ENCODE measurements around the gene CDV3. TPM values are rescaled to one million over a fixed set of nuclear protein-coding genes. Genes with fewer than 3 reads are reported as not detected.

The CDV3 gene
- total RNA-seq, 4 donors from 2014 or later: 75.9 to 122 (median 98.7) TPM

- no peak for DNase-seq (ENCODE audit: low spot score in 2 of 2)
- Histone ChIP-seq H3K9me3 (no peaks in the 10 kb centered on the region), H3K27me3 (no peaks in the 10 kb centered on the region), H3K4me1 (no peaks in the 10 kb centered on the region), H3K27ac (no peak overlapping the region), H3K4me3 (no peak overlapping the region), H3K36me3 (peaks cover 62% of the 10 kb centered on the region)
- TF ChIP-seq CTCF (IDR thresholded peaks at IDR 0.05) (no peak), POLR2A (IDR thresholded peaks at IDR 0.05) (no peak), POLR2AphosphoS5 (IDR thresholded peaks at IDR 0.05) (no peak), EP300 (IDR thresholded peaks at IDR 0.05) (no peak)
Measured at GRCh38 chr3:133610031-133610430, 36.5 kb downstream of the CDV3 start.

GRCh38 chr3:133611534-133611933 is 38.0 kb downstream of the CDV3 start:
- Histone ChIP-seq H3K4me1 (no peaks in the 10 kb centered on the region), H3K36me3 (peaks cover 76% of the 10 kb centered on the region), H3K4me3 (no peak overlapping the region), H3K9me3 (no peaks in the 10 kb centered on the region), H3K27ac (no peak overlapping the region), H3K27me3 (no peaks in the 10 kb centered on the region)
- TF ChIP-seq CTCF (IDR thresholded peaks at IDR 0.05) (no peak), EP300 (IDR thresholded peaks at IDR 0.05) (no peak), POLR2AphosphoS5 (IDR thresholded peaks at IDR 0.05) (no peak), POLR2A (IDR thresholded peaks at IDR 0.05) (no peak)
- no peak for DNase-seq (ENCODE audit: low spot score in 2 of 2)
- 95% methylated on average over 2 of the region's 2 CpGs for whole genome bisulfite sequencing

GRCh38 chr3:133620066-133620784 is 46.7 kb downstream of the CDV3 start:
- peaks cover 81% of the 10 kb centered on the region for H3K36me3 ChIP-seq
- no peaks in the 10 kb centered on the region for H3K4me1 ChIP-seq
- H3K9me3 ChIP-seq: no peaks in the 10 kb centered on the region
- 92% methylated on average over 13 of the region's 13 CpGs for WGBS
- no peak for DNase-seq (ENCODE audit: low spot score in 2 of 2)
- no peak for TF ChIP-seq EP300 (IDR thresholded peaks at IDR 0.05)
- TF ChIP-seq POLR2AphosphoS5 (IDR thresholded peaks at IDR 0.05): no peak
- no peak for TF ChIP-seq CTCF (IDR thresholded peaks at IDR 0.05)
- TF ChIP-seq POLR2A (IDR thresholded peaks at IDR 0.05): no peak
- no peak overlapping the region for H3K27ac ChIP-seq
- H3K27me3 ChIP-seq: no peaks in the 10 kb centered on the region
- H3K4me3 ChIP-seq: no peak overlapping the region

DNA sequence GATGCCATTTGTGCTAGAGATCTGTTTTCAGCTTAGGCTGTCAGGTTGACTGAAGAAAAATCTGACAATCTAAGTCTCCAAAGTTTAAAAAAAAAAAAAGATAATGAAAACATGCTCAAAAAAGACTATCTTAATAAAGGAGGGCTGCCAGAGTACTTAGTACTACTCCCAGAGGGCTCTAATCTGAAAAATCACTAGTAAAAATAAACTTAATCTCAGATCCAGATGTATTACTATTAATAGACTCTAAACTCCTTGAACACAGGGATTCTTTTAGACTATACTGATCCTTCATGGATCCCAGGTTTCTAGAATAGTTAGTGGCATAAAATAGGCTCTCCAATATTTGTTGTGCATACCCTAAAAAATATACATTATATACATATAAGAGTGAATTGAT is 54.3 kb downstream of the CDV3 start:
- H3K27me3 ChIP-seq: no peaks in the 10 kb centered on the region
- no peaks in the 10 kb centered on the region for H3K4me1 ChIP-seq
- no peaks in the 10 kb centered on the region for H3K9me3 ChIP-seq
- DNase-seq (ENCODE audit: low spot score in 2 of 2): no peak
- H3K4me3 ChIP-seq: no peak overlapping the region
- no peak for TF ChIP-seq CTCF (IDR thresholded peaks at IDR 0.05)
- TF ChIP-seq POLR2A (IDR thresholded peaks at IDR 0.05): no peak
- no peak for TF ChIP-seq EP300 (IDR thresholded peaks at IDR 0.05)
- no peak for TF ChIP-seq POLR2AphosphoS5 (IDR thresholded peaks at IDR 0.05)
- peaks cover 73% of the 10 kb centered on the region for H3K36me3 ChIP-seq
- no peak overlapping the region for H3K27ac ChIP-seq

DNA sequence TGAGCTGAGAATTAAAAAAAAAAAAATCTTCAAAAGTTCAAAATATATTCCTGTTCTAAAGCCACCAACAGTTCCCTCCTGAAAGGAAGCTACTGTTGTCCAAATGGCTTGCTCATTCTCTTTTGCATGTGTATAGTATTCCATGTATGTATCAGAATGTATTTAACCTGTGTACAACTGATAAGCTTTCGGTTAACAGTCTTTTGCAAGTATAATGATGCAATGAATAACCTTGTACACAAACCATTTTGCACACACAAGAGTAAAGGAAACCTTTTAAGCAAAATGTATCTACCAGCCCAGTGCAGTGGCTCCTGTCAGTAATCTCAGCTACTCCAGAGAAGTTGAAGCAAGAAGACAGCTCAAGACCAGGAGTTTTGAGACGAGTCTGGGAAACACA is 55.7 kb downstream of the CDV3 start:
- Histone ChIP-seq H3K9me3 (no peaks in the 10 kb centered on the region), H3K4me1 (no peaks in the 10 kb centered on the region), H3K36me3 (peaks cover 70% of the 10 kb centered on the region), H3K4me3 (no peak overlapping the region), H3K27me3 (no peaks in the 10 kb centered on the region), H3K27ac (no peak overlapping the region)
- TF ChIP-seq CTCF (IDR thresholded peaks at IDR 0.05) (no peak), POLR2A (IDR thresholded peaks at IDR 0.05) (no peak), POLR2AphosphoS5 (IDR thresholded peaks at IDR 0.05) (no peak), EP300 (IDR thresholded peaks at IDR 0.05) (no peak)
- DNase-seq (ENCODE audit: low spot score in 2 of 2): no peak
- 93% methylated on average over 2 of the region's 2 CpGs for WGBS
